IPS-20b (cell line): ENCODE measurements around the gene WNT11.

ENCODE experiments used
- H3K27ac ChIP-seq: one replicate; pipeline ENCODE4 v1.5.1; 2013; ENCODE audit warnings: low read length
- H3K27me3 ChIP-seq: 2 replicates; pipeline ENCODE4 v1.6.1; 2013; ENCODE audit warnings: mild to moderate bottlenecking, low read length, inconsistent platforms; ENCODE audit not compliant: insufficient read depth
- H3K36me3 ChIP-seq: 2 replicates; pipeline ENCODE4 v1.6.1; 2013; ENCODE audit warnings: low read depth, mild to moderate bottlenecking, inconsistent platforms, low read length, moderate library complexity; ENCODE audit not compliant: insufficient read depth
- H3K4me1 ChIP-seq: 2 replicates; pipeline ENCODE4 v1.6.1; 2013; ENCODE audit warnings: mild to moderate bottlenecking, control low read depth, inconsistent platforms, low read length, moderate library complexity; ENCODE audit not compliant: insufficient read depth
- H3K4me3 ChIP-seq: 2 replicates; pipeline ENCODE4 v1.5.1; 2013; ENCODE audit warnings: mild to moderate bottlenecking, low read length, inconsistent platforms
- H3K9ac ChIP-seq: 2 replicates; pipeline ENCODE4 v1.6.1; 2013; ENCODE audit warnings: low read depth, mild to moderate bottlenecking, inconsistent platforms, low read length, moderate library complexity
- H3K9me3 ChIP-seq: 2 replicates; pipeline ENCODE4 v1.6.1; 2013; ENCODE audit warnings: mild to moderate bottlenecking, low read depth, low read length, inconsistent platforms; ENCODE audit not compliant: insufficient read depth

WNT11 gene

DNA sequence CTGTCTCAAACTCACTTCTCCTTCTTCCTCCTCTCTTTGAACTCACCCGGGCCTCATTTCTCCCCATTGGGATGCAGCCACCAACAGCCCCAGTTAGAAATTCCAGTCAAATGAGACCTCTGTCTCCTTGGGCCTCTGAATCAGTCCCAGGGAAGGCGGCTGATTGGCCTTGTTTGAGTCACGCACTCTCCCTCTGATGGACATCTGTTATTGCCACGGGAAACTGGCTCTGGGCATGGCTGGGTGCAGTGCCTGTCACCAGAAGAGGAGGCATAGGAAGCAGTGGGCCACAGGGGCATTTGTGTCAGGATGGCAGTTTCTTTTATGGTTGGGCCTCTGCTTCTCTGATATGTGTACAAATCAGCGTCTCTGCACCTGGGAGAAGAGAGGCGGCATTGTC is 9.6 kb upstream of the WNT11 start:
- Histone ChIP-seq H3K4me3 (no peak overlapping the region), H3K27ac (no peak overlapping the region), H3K27me3 (peaks cover 30% of the 10 kb centered on the region), H3K36me3 (no peaks in the 10 kb centered on the region), H3K4me1 (0 out of 2 replicates have a peak, but pooled peaks cover 3% of the 10 kb centered on the region), H3K9me3 (no peaks in the 10 kb centered on the region), H3K9ac (no peak overlapping the region)

DNA sequence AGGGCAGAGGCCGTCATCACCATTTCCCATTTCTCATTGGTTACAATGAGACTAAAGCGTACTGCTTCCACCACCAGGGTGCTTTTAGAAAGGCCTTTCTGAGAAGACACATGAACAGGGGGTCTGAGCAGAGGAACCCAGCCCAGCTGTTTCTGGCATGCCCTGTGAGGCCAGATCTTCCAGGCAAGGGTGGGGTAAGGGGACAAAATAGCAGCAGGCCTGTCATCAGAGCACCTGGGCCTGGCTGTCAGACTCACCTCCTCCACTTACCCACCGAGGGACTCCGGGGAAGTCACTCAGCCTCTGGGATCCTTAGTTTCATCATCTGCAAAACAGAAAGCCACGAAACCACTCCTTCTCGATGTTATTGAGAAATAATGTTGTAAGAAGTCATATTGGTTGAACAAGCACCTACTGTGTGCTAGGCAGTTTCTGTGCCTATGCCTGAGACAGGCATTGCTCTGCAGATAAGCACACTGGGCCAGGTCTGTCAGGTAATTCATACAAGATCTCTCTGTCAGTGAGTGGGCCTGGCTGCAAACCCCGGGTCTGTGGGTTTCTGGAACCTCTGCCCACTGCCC is 8.8 kb upstream of the WNT11 start:
- Histone ChIP-seq H3K36me3 (no peaks in the 10 kb centered on the region), H3K27ac (no peak overlapping the region), H3K9me3 (no peaks in the 10 kb centered on the region), H3K4me3 (no peak overlapping the region), H3K4me1 (0 out of 2 replicates have a peak, but pooled peaks cover 3% of the 10 kb centered on the region), H3K9ac (no peak overlapping the region), H3K27me3 (peaks cover 39% of the 10 kb centered on the region)

DNA sequence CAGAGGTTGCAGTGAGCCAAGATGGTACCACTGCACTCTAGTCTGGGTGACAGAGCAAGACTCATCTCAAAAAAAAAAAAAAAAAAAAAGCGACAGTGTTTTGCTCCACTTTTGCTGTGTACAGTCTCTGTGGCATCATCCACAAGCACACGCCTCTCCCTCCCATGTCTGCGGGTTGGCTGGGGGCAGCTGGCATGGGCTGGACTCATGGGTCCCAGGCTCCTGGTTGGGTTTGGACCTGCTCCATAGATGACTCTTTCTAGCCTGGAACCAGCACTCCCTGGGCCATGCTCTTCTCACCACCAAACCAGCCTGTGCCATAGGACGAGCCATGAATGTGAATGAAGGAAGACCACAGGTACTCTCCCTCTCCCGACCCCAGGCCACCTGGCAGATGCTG is 7.9 kb upstream of the WNT11 start:
- no peak overlapping the region for H3K9ac ChIP-seq
- H3K36me3 ChIP-seq: no peaks in the 10 kb centered on the region
- H3K27ac ChIP-seq: no peak overlapping the region
- H3K4me3 ChIP-seq: no peak overlapping the region
- 0 out of 2 replicates have a peak, but pooled peaks cover 3% of the 10 kb centered on the region for H3K4me1 ChIP-seq
- peaks cover 48% of the 10 kb centered on the region for H3K27me3 ChIP-seq
- H3K9me3 ChIP-seq: no peaks in the 10 kb centered on the region

DNA sequence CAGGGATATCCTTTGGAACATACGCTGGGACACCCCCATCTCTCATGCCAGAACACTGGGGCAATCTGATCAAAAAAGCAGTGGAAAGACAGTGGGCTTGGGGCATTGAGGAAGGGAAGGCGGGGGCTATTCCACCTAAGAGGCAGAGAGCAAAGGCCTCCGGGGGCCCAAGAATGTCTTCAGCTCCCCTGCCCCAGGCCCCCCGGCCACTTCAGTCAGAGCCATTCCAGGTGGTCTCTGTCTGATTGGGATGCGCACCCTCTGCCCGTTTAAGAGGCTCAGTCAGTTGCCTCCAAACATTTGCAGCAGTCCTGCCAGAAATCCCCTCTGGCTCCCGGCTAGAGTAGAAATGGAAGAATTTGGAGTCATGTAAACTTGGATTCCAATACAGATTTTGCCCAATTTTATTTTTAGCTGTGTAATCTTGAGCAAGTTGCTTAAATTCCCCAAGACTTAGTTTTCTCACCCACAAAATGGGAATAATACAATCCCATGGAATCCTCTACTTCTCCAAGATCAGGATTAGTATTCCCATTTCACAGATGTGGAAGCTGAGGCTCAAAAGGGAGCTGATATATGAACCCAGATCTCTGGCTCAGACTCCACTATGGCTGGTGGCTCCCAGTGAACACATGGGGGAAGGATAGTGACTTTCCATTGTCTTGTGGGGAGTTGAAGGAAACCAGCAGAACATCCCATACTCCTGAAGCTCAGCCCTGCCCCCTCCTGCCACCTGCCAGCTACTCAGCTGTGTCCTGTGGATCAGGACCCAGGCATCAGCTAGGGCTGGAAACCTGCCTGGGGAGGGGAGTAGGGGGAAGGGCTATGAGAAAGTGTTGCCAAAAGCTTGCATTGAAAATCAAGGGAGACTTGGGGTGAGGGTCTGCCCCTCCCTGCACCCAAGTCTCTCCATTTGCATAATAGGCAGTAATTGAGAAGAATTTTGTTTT is 6.1 kb upstream of the WNT11 start:
- peaks cover 66% of the 10 kb centered on the region for H3K27me3 ChIP-seq

DNA sequence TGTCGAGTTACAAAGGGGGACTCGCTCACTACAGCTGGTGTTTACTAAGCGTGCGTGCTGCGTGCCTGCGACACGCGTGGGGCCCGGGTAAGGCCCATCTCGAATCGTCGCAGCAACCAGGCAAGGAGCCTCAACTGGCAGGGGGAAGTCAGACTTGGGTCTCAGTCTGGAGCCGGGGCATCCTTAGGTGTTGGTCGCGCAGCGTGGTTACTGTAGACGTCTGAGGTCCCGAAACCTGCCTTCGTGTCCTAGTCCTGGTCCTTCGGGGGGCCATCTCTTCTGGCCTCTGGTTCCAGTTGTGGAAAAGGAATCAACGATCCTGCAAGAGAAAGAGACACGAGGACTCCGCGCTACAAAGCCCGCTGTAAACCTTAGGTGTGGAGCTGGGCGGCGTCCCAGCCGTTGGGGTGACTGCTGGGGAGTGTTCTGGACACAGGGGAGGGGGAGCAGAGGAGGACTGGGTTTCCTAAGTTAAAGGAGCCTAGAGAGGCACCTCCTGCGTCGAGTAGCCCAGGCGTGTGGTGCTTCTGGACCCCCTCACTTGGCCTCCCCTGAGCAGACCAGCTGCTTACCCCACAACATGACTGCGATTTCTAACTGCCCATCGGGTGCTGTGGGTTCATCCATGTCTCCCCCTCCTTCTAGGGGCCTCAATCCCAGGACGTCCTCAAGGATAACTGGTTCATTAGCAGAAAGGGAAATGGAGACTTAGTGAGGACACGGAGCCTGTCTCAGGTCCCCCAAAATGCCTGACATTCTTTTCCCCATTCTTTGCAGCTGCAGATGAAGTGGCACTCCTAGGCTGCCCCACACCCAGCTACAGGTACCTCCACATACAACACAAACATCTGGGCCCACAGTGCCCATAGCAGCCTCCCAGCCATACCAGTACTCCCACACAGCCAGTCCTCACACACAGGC is 4.9 kb upstream of the WNT11 start:
- Histone ChIP-seq H3K27me3 (peaks cover 78% of the 10 kb centered on the region), H3K4me3 (peak overlapping the region; percentile 59)

More for the DNA sequence above, 6.1 kb upstream of the WNT11 start:
- Histone ChIP-seq H3K4me3 (no peak overlapping the region), H3K27ac (no peak overlapping the region), H3K9me3 (no peaks in the 10 kb centered on the region), H3K36me3 (no peaks in the 10 kb centered on the region), H3K9ac (no peak overlapping the region), H3K4me1 (0 out of 2 replicates have a peak, but pooled peaks cover 3% of the 10 kb centered on the region)

DNA sequence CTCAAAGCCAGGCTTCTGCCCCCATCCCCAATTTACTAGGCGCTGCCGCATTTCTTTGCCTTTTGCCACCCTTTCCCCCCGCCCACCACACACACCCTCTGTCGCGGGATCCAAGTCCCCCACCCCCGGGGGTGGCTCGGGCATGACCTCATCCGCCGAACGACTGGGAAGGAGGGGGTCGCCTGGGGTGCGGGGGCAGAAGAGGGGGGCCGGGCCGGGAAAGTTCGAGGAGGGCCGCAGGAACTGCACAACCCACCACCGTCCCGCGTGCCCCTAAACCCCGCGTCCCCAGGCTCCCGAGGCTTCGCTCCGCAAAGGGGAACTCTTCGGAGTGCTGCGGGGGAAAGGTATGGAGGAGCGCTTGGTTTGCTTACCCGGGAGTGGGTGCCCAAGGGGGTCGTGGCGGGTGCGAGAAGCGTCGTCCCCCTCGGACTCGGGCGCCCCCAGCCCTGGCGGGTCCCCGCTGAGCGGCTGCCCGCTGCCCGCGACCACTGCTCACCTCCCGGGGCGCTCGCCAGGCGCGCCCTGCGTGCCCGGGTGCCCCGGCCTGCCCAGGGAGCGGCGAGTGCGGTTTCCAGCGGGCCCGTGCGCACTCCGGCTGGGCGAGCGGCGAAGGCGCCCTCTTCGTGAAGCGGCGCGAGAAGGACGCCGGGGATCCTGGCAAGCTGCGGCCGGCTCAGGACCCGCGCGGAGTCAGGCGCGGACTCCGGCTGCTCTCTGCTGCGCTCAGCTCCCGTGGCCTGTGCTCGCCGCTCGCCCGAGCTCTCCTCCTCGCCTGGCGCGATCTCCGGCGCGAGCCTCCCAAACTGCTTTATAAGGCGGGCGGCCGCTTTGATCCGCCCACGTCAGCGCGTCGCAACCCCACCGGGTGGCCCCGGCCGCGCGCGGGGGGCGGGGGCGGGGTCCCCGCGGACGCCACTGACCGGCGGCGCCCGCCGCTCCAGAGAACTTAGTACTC is 4.0 kb upstream of the WNT11 start:
- peaks cover 87% of the 10 kb centered on the region for H3K27me3 ChIP-seq
- H3K9ac ChIP-seq: no peak overlapping the region
- H3K4me1 ChIP-seq: peaks cover 7% of the 10 kb centered on the region; the same call in 1 of the 2 replicates
- H3K36me3 ChIP-seq: no peaks in the 10 kb centered on the region
- no peaks in the 10 kb centered on the region for H3K9me3 ChIP-seq
- H3K4me3 ChIP-seq: peak overlapping the region; percentile 59
- H3K27ac ChIP-seq: no peak overlapping the region

More for the DNA sequence above, 4.9 kb upstream of the WNT11 start:
- Histone ChIP-seq H3K27ac (no peak overlapping the region), H3K4me1 (0 out of 2 replicates have a peak, but pooled peaks cover 3% of the 10 kb centered on the region), H3K36me3 (no peaks in the 10 kb centered on the region), H3K9me3 (no peaks in the 10 kb centered on the region), H3K9ac (no peak overlapping the region)

DNA sequence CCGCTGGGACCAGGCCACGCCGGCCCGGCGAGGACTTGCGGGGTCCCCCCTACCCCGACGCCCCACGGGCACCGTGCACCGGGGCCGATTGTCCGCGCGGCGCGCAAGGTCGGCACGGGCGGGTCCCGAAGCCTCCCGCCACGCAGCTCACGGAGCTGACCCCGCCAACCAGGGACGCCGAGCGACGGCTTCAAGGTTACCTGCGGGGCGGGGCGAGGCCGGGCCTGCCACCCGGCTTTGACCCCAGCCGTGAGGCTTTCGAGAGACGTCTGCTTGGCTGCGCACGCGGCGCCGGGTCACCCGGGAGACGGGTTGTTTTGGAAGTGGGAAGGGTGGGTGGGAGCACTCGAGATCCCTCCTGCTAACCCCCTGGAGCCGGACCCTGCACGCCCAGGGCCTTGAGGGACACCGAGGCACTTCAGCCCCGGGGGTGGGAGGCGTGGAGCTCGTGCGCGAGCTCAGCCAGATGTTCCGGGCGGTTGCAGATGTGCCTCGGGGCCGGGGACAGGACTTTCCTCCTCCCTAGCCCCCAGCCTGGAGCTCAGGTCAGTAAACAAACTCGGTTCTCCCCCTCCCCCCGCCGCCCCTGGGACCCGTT is 3.2 kb upstream of the WNT11 start:
- Histone ChIP-seq H3K9ac (no peak overlapping the region), H3K4me3 (peak overlapping the region; percentile 59; the same call in 1 of the 2 replicates), H3K4me1 (peaks cover 7% of the 10 kb centered on the region; the same call in 1 of the 2 replicates)

DNA sequence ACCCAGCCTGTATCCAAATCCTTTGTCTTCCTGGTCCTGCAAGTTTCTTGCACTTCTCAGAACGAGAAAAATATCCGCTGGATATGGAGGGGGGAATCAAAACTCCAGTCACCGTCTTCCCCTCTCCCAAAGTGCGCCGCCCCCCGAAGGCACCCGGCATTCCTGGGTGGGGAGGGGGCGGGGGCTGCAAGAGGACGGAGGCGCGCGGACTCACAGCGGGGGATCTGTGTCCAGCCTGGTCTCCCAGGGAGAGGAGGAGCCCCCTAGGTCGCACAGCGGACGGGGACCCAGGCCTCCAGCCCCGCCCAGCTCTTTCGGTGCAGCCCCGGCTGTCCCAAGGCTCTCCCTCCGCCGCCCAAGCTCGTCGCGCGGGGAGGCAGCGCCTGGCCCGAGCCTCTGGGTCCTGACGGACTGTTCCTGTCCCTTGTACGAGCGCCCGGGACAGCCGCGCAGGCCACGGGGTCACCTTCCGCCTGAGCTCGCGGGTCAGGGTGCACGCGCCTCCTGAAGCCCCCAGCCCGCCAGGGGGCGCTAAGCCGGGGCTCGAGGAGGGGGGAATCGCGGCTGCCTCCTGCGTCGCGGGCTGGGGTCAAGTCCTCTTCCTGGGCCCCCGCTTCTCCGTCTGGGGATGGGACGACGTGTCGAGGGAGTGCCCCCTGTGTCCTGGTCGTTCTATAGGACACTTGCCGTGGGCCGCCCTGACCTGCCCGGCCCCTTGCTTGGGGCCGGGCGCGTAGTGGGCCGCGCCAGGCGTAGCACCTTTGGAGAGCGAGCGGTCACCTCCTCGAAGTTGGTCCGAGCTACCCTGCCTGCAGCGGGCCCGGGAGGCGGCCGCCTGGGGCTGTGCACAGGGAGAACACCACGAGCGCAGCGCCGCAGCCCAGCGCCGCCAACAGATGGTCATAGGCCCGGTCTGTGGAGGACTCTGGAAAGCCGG is 2.4 kb upstream of the WNT11 start:
- H3K36me3 ChIP-seq: no peaks in the 10 kb centered on the region
- peaks cover 100% of the 10 kb centered on the region for H3K27me3 ChIP-seq
- H3K9me3 ChIP-seq: no peaks in the 10 kb centered on the region
- peaks cover 7% of the 10 kb centered on the region; the same call in 1 of the 2 replicates for H3K4me1 ChIP-seq
- peak overlapping the region; percentile 59; the same call in 1 of the 2 replicates for H3K4me3 ChIP-seq
- H3K9ac ChIP-seq: no peak overlapping the region
- no peak overlapping the region for H3K27ac ChIP-seq

More for the DNA sequence above, 3.2 kb upstream of the WNT11 start:
- Histone ChIP-seq H3K27me3 (peaks cover 95% of the 10 kb centered on the region), H3K9me3 (no peaks in the 10 kb centered on the region), H3K27ac (no peak overlapping the region), H3K36me3 (no peaks in the 10 kb centered on the region)

DNA sequence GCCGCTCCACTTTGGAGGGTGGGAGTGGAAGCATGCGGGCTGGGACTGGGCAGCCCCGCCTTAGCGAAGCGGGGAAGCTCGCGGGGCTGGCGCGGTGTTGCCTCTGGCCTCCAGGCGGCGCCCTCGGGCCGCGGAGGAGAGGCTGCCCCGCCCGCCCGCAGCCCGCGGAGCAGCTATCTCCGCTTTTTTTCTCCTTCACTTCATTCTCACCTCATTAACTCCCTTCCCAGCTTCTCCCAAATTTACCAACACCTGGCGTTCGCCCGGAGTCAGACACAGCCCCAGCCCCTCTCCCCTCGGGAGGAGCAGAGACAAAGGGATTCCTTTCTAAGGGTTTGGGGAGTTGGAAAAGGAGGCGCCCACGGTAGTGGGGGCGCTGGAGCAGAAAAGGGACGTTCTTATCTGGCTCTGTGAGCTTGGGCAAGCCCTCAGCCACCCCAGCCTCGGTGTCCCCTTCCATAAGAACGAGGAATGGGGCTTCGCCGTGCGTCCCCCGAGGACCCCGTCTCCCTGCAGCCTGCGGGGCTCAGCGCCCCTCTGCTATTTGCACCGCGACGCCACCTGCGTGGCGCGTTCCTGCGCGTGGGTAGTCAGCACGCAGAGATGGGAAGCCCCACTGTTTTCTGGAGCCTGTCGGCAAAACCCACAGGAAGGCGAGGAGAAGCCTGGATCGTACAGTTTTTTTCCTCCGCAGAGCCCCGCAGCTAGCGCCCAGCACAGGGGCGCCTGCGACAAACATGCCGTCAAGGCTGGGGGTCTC is 1.5 kb upstream of the WNT11 start:
- peaks cover 7% of the 10 kb centered on the region; the same call in 1 of the 2 replicates for H3K4me1 ChIP-seq
- no peaks in the 10 kb centered on the region for H3K36me3 ChIP-seq
- H3K9ac ChIP-seq: no peak overlapping the region
- H3K27me3 ChIP-seq: peaks cover 100% of the 10 kb centered on the region
- no peak overlapping the region for H3K27ac ChIP-seq
- H3K4me3 ChIP-seq: peak overlapping the region; percentile 59
- no peaks in the 10 kb centered on the region for H3K9me3 ChIP-seq
